NCI-H2107 treated with DMSO at 0.1 percent for 48 hours (cell line): ENCODE results near the gene STRBP.
"Not testable (repeated sequence)": the region's sequence is repeated elsewhere in the genome, so short reads cannot be mapped to it uniquely, and the experiment has no call there.

Source experiments
- DNase-seq: peaks from one replicate; lab custom pipeline; 2025; ENCODE audit not compliant: unreplicated experiment; lab: John Stamatoyannopoulos, UW

STRBP gene

GRCh38 chr9:123268465-123269259, at the start of gene STRBP:
STRBP (minus strand) TSS chr9:123268586; CDS start chr9:123184134, 84,452 bp downstream.
- peak; percentile 70 for DNase-seq

- DNase-seq: no peak
Observed at GRCh38 chr9:123316053-123316718, 47.8 kb upstream of the STRBP start.

GRCh38 chr9:123315635-123316034, 47.2 kb upstream of the STRBP start:
- no peak for DNase-seq

- DNase-seq: no peak
Observed at GRCh38 chr9:123314617-123315016, 46.2 kb upstream of the STRBP start.

GRCh38 chr9:123312306-123312877, 44.0 kb upstream of the STRBP start:
- DNase-seq: no peak

GRCh38 chr9:123311250-123311752, 42.9 kb upstream of the STRBP start:
- DNase-seq: no peak

GRCh38 chr9:123310551-123311249, 42.3 kb upstream of the STRBP start:
- no peak for DNase-seq

GRCh38 chr9:123309611-123310010, 41.2 kb upstream of the STRBP start:
- no peak for DNase-seq

GRCh38 chr9:123305879-123306278, 37.5 kb upstream of the STRBP start:
- DNase-seq: no peak

- DNase-seq: no peak
Observed at GRCh38 chr9:123304340-123304691, 35.9 kb upstream of the STRBP start.

- no peak for DNase-seq
Observed at GRCh38 chr9:123302348-123303214, 34.2 kb upstream of the STRBP start.

- not testable (repeated sequence) for DNase-seq
Observed at GRCh38 chr9:123301936-123302335, 33.5 kb upstream of the STRBP start.

GRCh38 chr9:123300554-123300953, 32.2 kb upstream of the STRBP start:
- DNase-seq: no peak

GRCh38 chr9:123299558-123300126, 31.3 kb upstream of the STRBP start:
- no peak for DNase-seq

GRCh38 chr9:123296174-123296573, 27.8 kb upstream of the STRBP start:
- DNase-seq: no peak

- DNase-seq: no peak
Observed at GRCh38 chr9:123291736-123292135, 23.4 kb upstream of the STRBP start.

- DNase-seq: no peak
Observed at GRCh38 chr9:123290764-123291163, 22.4 kb upstream of the STRBP start.

- no peak for DNase-seq
Observed at GRCh38 chr9:123287639-123288038, 19.3 kb upstream of the STRBP start.

- DNase-seq: no peak
Observed at GRCh38 chr9:123286324-123286723, 17.9 kb upstream of the STRBP start.

GRCh38 chr9:123284656-123285055, 16.3 kb upstream of the STRBP start:
- DNase-seq: no peak
